ENCODE data around the gene DSCAM.

The DSCAM gene

GRCh38 chr21:40696246-40696645 is 150.7 kb downstream of the DSCAM start:
- no peak for DNase-seq

GRCh38 chr21:40689840-40690360 is 157.1 kb downstream of the DSCAM start:
- no peak for DNase-seq

GRCh38 chr21:40689217-40689616 is 157.7 kb downstream of the DSCAM start:
- no peak for DNase-seq

- no peak for DNase-seq
These were observed 158.7 kb downstream of the DSCAM start for GRCh38 chr21:40688106-40688864.

- DNase-seq, result no peak
These were observed 159.3 kb downstream of the DSCAM start for GRCh38 chr21:40687625-40688024.

- DNase-seq, result no peak
These were observed 160.4 kb downstream of the DSCAM start for GRCh38 chr21:40686526-40686925.

GRCh38 chr21:40685141-40685540 is 161.8 kb downstream of the DSCAM start:
- DNase-seq, result no peak

- DNase-seq, result no peak
These were observed 162.2 kb downstream of the DSCAM start for GRCh38 chr21:40684726-40685125.

GRCh38 chr21:40683349-40683748 is 163.6 kb downstream of the DSCAM start:
- no peak for DNase-seq

GRCh38 chr21:40681164-40681859 is 165.6 kb downstream of the DSCAM start:
- no peak for DNase-seq

GRCh38 chr21:40680311-40680710 is 166.6 kb downstream of the DSCAM start:
- no peak for DNase-seq

- DNase-seq, result no peak
These were observed 168.2 kb downstream of the DSCAM start for GRCh38 chr21:40678681-40679284.

- no peak for DNase-seq
These were observed 171.9 kb downstream of the DSCAM start for GRCh38 chr21:40675017-40675416.

GRCh38 chr21:40672602-40673001 is 174.4 kb downstream of the DSCAM start:
- DNase-seq, result no peak

- no peak for DNase-seq
These were observed 175.2 kb downstream of the DSCAM start for GRCh38 chr21:40671716-40672115.

- no peak for DNase-seq
These were observed 178.2 kb downstream of the DSCAM start for GRCh38 chr21:40668555-40669275.

GRCh38 chr21:40667967-40668366 is 179.0 kb downstream of the DSCAM start:
- DNase-seq, result no peak

- DNase-seq, result no peak
These were observed 184.1 kb downstream of the DSCAM start for GRCh38 chr21:40662889-40663288.

- DNase-seq, result no peak
These were observed 186.5 kb downstream of the DSCAM start for GRCh38 chr21:40660461-40660860.

- DNase-seq, result no peak
These were observed 188.6 kb downstream of the DSCAM start for GRCh38 chr21:40658311-40658710.

GRCh38 chr21:40652436-40652835 is 194.5 kb downstream of the DSCAM start:
- DNase-seq, result no peak

- no peak for DNase-seq
These were observed 199.3 kb downstream of the DSCAM start for GRCh38 chr21:40647706-40648105.

- no peak for DNase-seq
These were observed 200.3 kb downstream of the DSCAM start for GRCh38 chr21:40646651-40647050.
